Activated CD4-positive, alpha-beta T cell treated with anti-CD3 and anti-CD28 coated beads, Interleukin-2, amount 50 U/mL, for 24 hours (primary cell): ENCODE results near the gene TMEM266.

Experiments
- DNase-seq, 2 donors: peaks; one replicate each; pipeline ENCODE4 v3.0.0-alpha.2; 2020; ENCODE audit warnings: low read depth in 1 of 2, low spot score in 1 of 2

Gene TMEM266

GRCh38 chr15:76065245-76065644 lies 5.5 kb downstream of the TMEM266 start:
- no peak for DNase-seq

DNA sequence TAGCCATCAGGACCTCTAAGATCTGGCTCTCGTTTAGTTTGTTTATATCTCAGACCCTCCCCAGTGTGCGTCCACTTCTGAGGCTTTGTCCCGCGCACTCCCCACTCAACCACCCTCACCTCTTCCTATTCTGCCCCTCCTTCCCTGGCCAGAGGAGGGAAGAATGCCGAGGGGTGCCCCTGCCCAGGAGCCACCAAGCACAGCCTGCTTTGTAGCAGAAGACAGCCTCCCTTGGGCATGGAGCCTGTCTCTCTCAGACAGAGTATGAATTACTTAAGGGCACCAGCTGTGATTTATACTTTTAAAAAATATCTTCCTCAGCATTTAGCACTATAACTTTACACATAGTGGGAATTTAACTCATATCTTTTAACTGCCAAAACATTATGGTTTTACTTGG lies 6.0 kb downstream of the TMEM266 start:
- DNase-seq, result no peak

GRCh38 chr15:76070192-76070591 lies 10.4 kb downstream of the TMEM266 start:
- no peak for DNase-seq

DNA sequence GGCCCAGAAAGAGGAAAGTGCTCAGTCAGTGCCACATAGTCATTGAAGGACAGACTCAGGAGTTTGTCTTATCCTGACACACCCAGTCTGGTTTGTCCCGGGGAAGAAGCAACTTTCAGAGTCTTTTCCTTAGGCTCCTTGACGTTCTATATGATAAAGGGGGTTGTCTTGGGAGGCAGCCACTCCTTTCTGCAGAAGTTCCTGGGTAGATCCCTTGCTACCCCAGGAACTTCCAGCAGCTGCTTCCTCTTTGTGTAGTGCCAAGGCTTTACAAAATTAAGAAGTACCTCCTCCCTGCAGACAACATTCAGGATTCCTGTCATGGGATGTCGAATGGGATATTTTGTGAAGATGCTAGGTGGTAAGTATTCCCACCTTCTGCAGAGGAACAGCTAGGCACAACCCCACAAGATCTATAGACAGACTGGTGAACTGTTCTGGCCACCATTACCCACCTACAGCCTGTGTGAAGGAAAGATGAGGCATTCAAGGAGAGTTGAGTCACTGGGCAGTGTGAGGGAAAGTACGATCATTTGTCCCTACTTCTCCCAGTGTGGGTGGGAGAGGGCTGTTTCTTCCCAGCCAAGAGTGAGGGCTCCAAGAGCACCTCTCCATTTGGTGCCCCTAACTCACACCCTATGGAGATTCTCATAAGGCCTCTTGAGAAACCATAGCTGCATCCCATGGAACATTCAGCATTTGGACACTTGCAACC lies 11.3 kb downstream of the TMEM266 start:
- DNase-seq, result no peak

DNA sequence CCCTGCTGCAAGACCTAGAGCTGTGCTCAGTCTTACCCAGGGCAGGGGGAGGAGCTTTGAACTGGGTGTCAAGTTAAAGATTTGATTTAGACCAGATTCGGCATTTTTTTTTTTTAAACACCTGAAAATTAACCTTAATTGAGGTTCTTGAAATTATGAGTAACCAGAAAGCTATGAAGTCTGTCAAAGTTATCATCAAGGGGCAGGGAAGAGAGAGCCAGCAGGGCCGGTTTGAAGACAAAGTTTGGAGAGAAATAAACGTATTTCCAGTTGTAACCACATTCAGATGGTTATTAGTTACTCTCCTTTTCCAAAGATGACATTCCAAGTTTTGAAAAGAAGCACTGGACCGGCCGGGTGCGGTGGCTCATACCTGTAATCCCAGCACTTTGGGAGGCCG lies 12.0 kb downstream of the TMEM266 start:
- DNase-seq, result no peak

DNA sequence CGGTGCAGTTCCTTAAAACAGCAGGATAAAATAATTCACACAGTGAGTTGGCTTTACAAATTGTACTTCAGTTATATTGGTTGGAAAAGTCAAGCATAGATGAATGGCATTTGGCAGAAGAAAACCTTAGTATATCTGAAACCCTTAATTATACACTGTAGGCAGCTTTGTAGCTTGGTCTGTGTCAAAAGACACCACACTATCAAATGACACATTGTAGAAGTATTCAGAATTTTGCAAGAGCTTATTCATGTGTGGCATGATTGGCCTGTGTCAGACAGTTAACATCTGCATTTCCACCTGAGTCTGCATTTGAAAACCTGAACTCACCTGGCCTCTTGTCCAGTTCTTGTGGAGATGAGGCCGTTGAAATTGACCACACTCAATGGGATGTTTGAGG lies 13.8 kb downstream of the TMEM266 start:
- no peak for DNase-seq

DNA sequence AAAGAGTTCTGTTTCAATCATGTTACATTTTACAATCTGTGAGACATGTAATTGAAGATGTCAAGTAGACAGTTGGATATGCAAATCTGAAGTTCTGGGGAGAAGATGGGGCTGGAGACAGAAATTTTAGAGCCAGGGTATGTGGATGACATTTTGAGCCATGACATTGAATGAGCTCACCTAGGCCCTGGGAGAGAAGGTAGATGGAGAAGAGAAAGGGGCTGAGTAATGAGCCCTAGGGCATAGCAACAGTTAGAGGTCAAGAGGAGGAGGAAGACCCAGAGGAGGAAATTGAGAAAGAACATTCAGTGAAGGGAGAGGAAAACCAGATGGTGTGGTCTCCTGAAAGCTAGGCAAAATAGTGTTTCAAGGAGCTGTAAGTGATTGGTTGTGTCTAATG lies 15.3 kb downstream of the TMEM266 start:
- DNase-seq, result no peak

- DNase-seq, result no peak
Measured at GRCh38 chr15:76078285-76078877, 18.6 kb downstream of the TMEM266 start.

DNA sequence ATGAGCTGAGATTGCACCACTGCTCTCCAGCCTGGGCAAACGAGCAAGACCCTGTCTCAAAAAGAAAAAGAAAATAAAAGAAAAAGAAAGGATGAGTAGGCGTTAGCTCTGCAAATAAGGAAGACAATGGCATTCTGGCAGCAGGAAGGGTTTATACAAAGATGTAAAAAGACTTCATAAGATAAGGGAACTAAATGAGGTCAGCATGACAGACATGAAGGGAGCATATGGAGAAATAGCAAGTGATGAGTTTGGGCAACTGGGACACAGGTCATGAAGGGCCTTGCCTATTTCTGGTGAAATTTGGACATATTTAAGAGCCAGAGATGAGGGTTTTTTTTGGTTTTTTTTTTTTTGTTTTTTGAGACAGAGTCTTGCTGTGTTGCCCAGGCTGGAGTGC lies 24.5 kb downstream of the TMEM266 start:
- DNase-seq, result no peak

DNA sequence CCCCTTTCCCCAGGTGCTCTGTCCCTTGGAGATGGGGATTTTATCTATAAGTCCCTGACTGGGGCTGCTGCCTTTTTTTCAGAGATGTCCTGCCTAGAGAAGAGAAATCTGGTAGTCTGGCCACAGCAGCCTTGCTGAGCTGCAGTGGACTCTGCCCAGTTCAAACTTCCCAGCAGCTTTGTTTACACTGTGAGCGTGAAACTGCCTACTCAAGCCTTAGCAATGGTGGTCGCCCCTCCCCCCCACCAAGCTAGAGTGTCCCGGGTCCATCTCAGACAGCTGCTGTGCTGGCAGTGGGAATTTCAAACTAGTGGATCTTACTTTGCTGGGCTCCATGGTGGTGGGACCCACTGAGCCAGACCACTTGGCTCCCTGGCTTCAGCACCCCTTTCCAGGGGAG lies 38.9 kb downstream of the TMEM266 start:
- DNase-seq, result no peak

DNA sequence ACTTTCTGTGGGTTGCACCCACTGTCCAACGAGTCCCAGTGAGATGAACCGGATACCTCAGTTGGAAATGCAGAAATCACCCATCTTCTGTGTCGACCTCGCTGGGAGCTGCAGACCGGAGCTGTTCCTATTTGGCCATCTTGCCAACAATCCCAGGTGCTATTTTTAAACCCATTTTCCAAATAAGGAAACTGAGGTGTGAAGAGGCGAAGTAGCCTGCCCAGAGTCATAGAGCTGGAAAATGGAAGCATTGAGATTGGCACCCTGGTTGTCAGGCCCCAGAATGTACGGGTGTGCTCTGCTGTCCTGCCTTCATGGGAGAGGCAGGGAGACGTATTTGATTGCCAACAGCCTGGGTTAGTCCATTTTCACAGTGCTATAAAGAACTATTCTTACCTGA lies 39.6 kb downstream of the TMEM266 start:
- no peak for DNase-seq

- DNase-seq, result no peak
Measured at GRCh38 chr15:76100361-76100760, 40.6 kb downstream of the TMEM266 start.

- no peak for DNase-seq
Measured at GRCh38 chr15:76101655-76102054, 41.9 kb downstream of the TMEM266 start.

DNA sequence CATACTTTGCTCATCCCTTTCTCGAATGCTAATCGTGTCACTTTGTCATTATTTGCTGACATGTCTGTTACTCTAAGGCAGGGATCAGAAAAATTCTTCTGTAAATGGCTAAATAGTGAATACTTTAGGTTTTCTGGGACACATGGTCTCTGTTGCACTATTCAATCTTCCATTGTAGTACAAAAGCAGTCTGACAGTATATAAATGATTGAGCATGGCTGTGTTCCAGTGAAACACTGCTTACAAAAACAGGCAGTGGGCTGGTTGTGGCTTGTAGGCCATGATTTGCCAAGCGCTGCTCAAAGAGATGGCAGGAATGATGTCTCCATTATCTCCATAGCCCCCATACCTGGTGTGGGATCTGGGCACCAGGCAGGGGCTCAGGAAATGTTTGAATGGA lies 45.6 kb downstream of the TMEM266 start:
- DNase-seq, result no peak

GRCh38 chr15:76105911-76106310 lies 46.1 kb downstream of the TMEM266 start:
- no peak for DNase-seq

DNA sequence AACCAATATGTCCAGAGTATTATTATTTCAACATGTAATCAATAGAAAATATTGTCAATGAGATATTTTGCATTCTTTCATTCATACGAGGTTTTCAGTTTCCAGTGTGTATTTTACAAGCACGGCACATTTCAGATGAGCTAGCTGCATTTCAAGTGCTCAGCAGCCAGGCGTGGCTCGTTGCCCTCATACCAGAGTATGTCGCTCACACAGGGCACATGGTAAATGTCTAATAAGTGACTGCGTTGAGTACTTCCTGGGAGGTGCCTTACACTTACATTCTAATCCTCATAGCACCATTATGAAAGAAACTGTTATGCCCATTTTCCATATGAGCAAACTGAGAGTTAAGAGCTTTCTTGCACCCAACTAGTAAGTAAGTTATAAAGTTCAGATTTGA lies 47.4 kb downstream of the TMEM266 start:
- DNase-seq, result no peak

- DNase-seq, result no peak
Measured at GRCh38 chr15:76108021-76108723, 48.4 kb downstream of the TMEM266 start.

DNA sequence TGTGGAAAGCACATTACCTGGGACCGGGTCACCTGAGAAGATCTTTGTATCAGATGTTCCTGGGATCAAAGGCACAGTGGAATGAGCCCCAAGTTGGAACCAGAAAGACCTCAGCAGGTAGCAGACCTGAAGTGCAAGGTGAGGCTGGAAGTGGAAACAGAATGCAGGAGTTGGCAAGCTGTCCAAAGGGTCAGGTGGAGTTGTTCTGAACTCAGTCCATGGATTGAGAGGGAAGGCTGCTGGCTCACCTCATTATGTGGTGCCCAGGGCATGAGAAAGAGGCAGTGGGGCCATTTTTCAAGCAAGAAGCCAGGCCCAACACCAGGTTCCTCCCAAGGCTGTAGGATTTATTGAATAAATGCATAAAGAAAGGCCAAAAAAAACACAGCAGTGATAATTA lies 49.3 kb downstream of the TMEM266 start:
- no peak for DNase-seq

- no peak for DNase-seq
Measured at GRCh38 chr15:76114561-76114960, 54.8 kb downstream of the TMEM266 start.

DNA sequence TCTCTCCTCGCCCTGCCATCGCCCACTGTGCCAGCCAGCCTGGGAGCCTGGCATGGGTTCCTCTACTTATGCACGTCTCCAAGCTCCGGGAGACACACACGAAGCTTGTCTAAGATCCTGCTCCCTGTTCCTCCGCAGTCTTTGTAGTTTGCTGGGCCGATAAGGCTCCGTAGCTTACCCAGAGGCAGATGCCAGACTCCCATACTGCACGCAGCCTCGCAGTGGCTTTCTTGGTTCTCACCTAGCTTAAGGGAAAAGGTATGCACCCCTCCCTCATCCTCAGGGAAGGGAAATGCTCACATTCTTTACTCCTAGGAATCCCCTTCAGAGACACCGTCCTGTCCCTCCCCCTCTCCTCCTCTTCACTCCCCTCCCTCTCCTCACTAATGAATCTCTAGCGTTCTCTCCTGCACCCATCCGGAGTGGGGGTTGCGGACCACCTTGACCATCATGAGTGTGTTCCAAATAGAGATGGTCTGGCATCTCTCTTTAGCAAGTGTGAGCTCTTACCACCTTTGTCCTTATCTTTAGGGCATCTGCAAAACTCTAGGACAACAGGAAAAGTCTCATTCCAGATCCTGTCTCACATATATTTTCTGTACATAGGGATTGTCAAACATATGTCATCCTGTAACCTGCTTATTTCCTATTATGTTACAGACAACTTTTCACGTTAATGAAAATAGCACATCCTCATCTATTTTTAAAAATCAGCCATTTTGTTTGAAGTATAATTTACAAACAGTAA lies 56.5 kb downstream of the TMEM266 start:
- no peak for DNase-seq

DNA sequence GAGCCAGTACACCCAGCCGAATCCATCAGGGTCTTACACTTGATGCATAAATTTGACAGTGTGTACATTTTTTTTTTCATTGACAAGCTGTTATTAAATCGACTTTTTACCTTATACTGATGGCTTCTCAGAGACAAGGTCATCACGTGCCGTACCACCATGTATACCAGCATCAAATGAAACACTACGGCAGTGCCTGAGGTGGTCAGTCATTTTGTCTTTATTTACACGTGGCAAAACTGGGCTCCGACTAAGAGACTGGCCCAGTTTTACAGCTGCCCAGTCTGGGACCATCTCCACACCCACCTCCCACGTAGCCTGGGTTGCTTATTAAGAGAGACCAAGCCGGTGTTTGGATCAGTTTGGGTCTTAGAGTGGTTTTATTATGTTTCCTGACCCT lies 57.4 kb downstream of the TMEM266 start:
- no peak for DNase-seq

GRCh38 chr15:76118767-76119166 lies 59.0 kb downstream of the TMEM266 start:
- no peak for DNase-seq
